ENCODE data around the gene TXNL4A.

TXNL4A gene

GRCh38 chr18:79942211-79942610 lies 46.2 kb downstream of the TXNL4A start:
- Mint-ChIP-seq H3K4me3 (no peak overlapping the region), H3K27me3 (no peaks in the 10 kb centered on the region), H3K36me3 (ENCODE audit: low read depth) (peaks cover 70% of the 10 kb centered on the region), H3K27ac (no peak overlapping the region), H3K9me3 (peaks cover 4% of the 10 kb centered on the region), H3K4me1 (ENCODE audit: low read depth) (peaks cover 34% of the 10 kb centered on the region)
- no peak for DNase-seq

- DNase-seq = peak; percentile 16
- Mint-ChIP-seq H3K9me3 (peaks cover 4% of the 10 kb centered on the region), H3K4me3 (no peak overlapping the region), H3K27me3 (no peaks in the 10 kb centered on the region), H3K36me3 (ENCODE audit: low read depth) (peaks cover 73% of the 10 kb centered on the region), H3K4me1 (ENCODE audit: low read depth) (peaks cover 31% of the 10 kb centered on the region), H3K27ac (no peak overlapping the region)
These were observed 46.8 kb downstream of the TXNL4A start for GRCh38 chr18:79941473-79942119.

- no peak overlapping the region for H3K4me3 Mint-ChIP-seq
- no peaks in the 10 kb centered on the region for H3K27me3 Mint-ChIP-seq
- H3K36me3 Mint-ChIP-seq (ENCODE audit: low read depth) = peaks cover 74% of the 10 kb centered on the region
- no peak overlapping the region for H3K27ac Mint-ChIP-seq
- DNase-seq = no peak
- H3K4me1 Mint-ChIP-seq (ENCODE audit: low read depth) = peaks cover 26% of the 10 kb centered on the region
- H3K9me3 Mint-ChIP-seq = peaks cover 4% of the 10 kb centered on the region
These were observed 47.4 kb downstream of the TXNL4A start for GRCh38 chr18:79940814-79941472.

GRCh38 chr18:79940126-79940813 lies 48.1 kb downstream of the TXNL4A start:
- Mint-ChIP-seq H3K27me3 (no peaks in the 10 kb centered on the region), H3K4me1 (ENCODE audit: low read depth) (peaks cover 21% of the 10 kb centered on the region), H3K9me3 (peaks cover 4% of the 10 kb centered on the region), H3K27ac (no peak overlapping the region), H3K4me3 (no peak overlapping the region), H3K36me3 (ENCODE audit: low read depth) (peaks cover 79% of the 10 kb centered on the region)
- DNase-seq = no peak

GRCh38 chr18:79939096-79939495 lies 49.3 kb downstream of the TXNL4A start:
- DNase-seq = no peak
- no peak overlapping the region for H3K27ac Mint-ChIP-seq
- no peaks in the 10 kb centered on the region for H3K27me3 Mint-ChIP-seq
- peaks cover 91% of the 10 kb centered on the region for H3K36me3 Mint-ChIP-seq (ENCODE audit: low read depth)
- peaks cover 6% of the 10 kb centered on the region for H3K9me3 Mint-ChIP-seq
- no peak overlapping the region for H3K4me3 Mint-ChIP-seq
- peaks cover 10% of the 10 kb centered on the region for H3K4me1 Mint-ChIP-seq (ENCODE audit: low read depth)

- no peaks in the 10 kb centered on the region for H3K27me3 Mint-ChIP-seq
- no peak overlapping the region for H3K27ac Mint-ChIP-seq
- H3K36me3 Mint-ChIP-seq (ENCODE audit: low read depth) = peaks cover 98% of the 10 kb centered on the region
- no peak overlapping the region for H3K4me3 Mint-ChIP-seq
- peaks cover 7% of the 10 kb centered on the region for H3K4me1 Mint-ChIP-seq (ENCODE audit: low read depth)
- peaks cover 14% of the 10 kb centered on the region for H3K9me3 Mint-ChIP-seq
- no peak for DNase-seq
These were observed 50.2 kb downstream of the TXNL4A start for GRCh38 chr18:79938196-79938595.

GRCh38 chr18:79937103-79937860 lies 51.1 kb downstream of the TXNL4A start:
- H3K27me3 Mint-ChIP-seq = no peaks in the 10 kb centered on the region
- H3K27ac Mint-ChIP-seq = no peak overlapping the region
- H3K4me1 Mint-ChIP-seq (ENCODE audit: low read depth) = peaks cover 2% of the 10 kb centered on the region
- H3K36me3 Mint-ChIP-seq (ENCODE audit: low read depth) = peaks cover 98% of the 10 kb centered on the region
- no peak for DNase-seq
- H3K4me3 Mint-ChIP-seq = no peak overlapping the region
- H3K9me3 Mint-ChIP-seq = peaks cover 21% of the 10 kb centered on the region

GRCh38 chr18:79936641-79937040 lies 51.7 kb downstream of the TXNL4A start:
- H3K9me3 Mint-ChIP-seq = peaks cover 24% of the 10 kb centered on the region
- no peak for DNase-seq
- peaks cover 2% of the 10 kb centered on the region for H3K4me1 Mint-ChIP-seq (ENCODE audit: low read depth)
- peaks cover 96% of the 10 kb centered on the region for H3K36me3 Mint-ChIP-seq (ENCODE audit: low read depth)
- no peak overlapping the region for H3K27ac Mint-ChIP-seq
- no peak overlapping the region for H3K4me3 Mint-ChIP-seq
- no peaks in the 10 kb centered on the region for H3K27me3 Mint-ChIP-seq

GRCh38 chr18:79935925-79936324 lies 52.4 kb downstream of the TXNL4A start:
- Mint-ChIP-seq H3K36me3 (ENCODE audit: low read depth) (peaks cover 96% of the 10 kb centered on the region), H3K27ac (no peak overlapping the region)

GRCh38 chr18:79935499-79935898 lies 52.9 kb downstream of the TXNL4A start:
- Mint-ChIP-seq H3K4me3 (no peak overlapping the region), H3K9me3 (peaks cover 29% of the 10 kb centered on the region), H3K36me3 (ENCODE audit: low read depth) (peaks cover 96% of the 10 kb centered on the region), H3K4me1 (ENCODE audit: low read depth) (peaks cover 2% of the 10 kb centered on the region), H3K27ac (no peak overlapping the region), H3K27me3 (no peaks in the 10 kb centered on the region)
- DNase-seq = no peak

More at GRCh38 chr18:79935925-79936324, 52.4 kb downstream of the TXNL4A start:
- Mint-ChIP-seq H3K4me1 (ENCODE audit: low read depth) (peaks cover 2% of the 10 kb centered on the region), H3K4me3 (no peak overlapping the region), H3K27me3 (no peaks in the 10 kb centered on the region), H3K9me3 (peaks cover 29% of the 10 kb centered on the region)
- DNase-seq = no peak

GRCh38 chr18:79935098-79935480 lies 53.3 kb downstream of the TXNL4A start:
- no peak for DNase-seq
- Mint-ChIP-seq H3K27ac (no peak overlapping the region), H3K4me1 (ENCODE audit: low read depth) (peaks cover 2% of the 10 kb centered on the region), H3K4me3 (no peak overlapping the region), H3K36me3 (ENCODE audit: low read depth) (peaks cover 96% of the 10 kb centered on the region), H3K27me3 (no peaks in the 10 kb centered on the region), H3K9me3 (peaks cover 33% of the 10 kb centered on the region)

GRCh38 chr18:79934311-79935097 lies 53.9 kb downstream of the TXNL4A start:
- peaks cover 96% of the 10 kb centered on the region for H3K36me3 Mint-ChIP-seq (ENCODE audit: low read depth)
- H3K27ac Mint-ChIP-seq = no peak overlapping the region
- peaks cover 39% of the 10 kb centered on the region for H3K9me3 Mint-ChIP-seq
- H3K4me1 Mint-ChIP-seq (ENCODE audit: low read depth) = no peaks in the 10 kb centered on the region
- no peaks in the 10 kb centered on the region for H3K27me3 Mint-ChIP-seq
- H3K4me3 Mint-ChIP-seq = no peak overlapping the region
- DNase-seq = no peak

GRCh38 chr18:79933765-79934164 lies 54.6 kb downstream of the TXNL4A start:
- H3K4me1 Mint-ChIP-seq (ENCODE audit: low read depth) = no peaks in the 10 kb centered on the region
- peak; percentile 3 for DNase-seq
- H3K9me3 Mint-ChIP-seq = peaks cover 46% of the 10 kb centered on the region
- H3K27me3 Mint-ChIP-seq = no peaks in the 10 kb centered on the region
- H3K4me3 Mint-ChIP-seq = no peak overlapping the region
- H3K27ac Mint-ChIP-seq = no peak overlapping the region
- H3K36me3 Mint-ChIP-seq (ENCODE audit: low read depth) = peaks cover 96% of the 10 kb centered on the region

GRCh38 chr18:79932907-79933306 lies 55.5 kb downstream of the TXNL4A start:
- Mint-ChIP-seq H3K27ac (no peak overlapping the region), H3K27me3 (no peaks in the 10 kb centered on the region), H3K4me1 (ENCODE audit: low read depth) (no peaks in the 10 kb centered on the region), H3K36me3 (ENCODE audit: low read depth) (peaks cover 96% of the 10 kb centered on the region), H3K9me3 (peaks cover 46% of the 10 kb centered on the region), H3K4me3 (no peak overlapping the region)
- no peak for DNase-seq

Measured in activated T-cell treated with anti-CD3 and anti-CD28 coated beads, Interleukin-2, amount 50 U/mL, for 24 hours (primary cell).